Limb (tissue), 2 donors: Measurements from ENCODE around the gene ATPAF2.

Experiments used
- DNase-seq, 2 donors: peaks; one replicate each; pipeline ENCODE4 v3.0.0-alpha.2; 2016; ENCODE audit errors: extremely low spot score in 2 of 2

ATPAF2 gene

DNA sequence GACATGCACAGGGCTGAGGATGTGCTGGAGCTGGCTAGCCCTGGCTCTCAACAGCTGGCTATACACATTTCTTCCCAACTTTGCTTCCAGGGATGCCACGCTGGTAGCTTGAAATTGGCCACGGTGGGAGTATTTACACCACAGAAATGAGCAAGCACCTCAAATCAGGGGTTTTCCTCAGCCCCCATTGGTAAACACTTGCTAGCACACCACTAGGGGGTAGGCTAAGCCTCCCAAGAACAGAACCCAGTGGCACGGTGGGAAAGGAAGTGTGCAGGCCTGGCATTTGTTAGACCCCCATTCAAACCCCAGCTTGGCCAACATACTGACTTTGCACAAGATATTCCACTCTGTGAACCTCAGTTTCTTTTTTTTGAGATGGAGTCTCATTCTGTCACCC, 53.4 kb downstream of the ATPAF2 start:
- DNase-seq: no peak

DNA sequence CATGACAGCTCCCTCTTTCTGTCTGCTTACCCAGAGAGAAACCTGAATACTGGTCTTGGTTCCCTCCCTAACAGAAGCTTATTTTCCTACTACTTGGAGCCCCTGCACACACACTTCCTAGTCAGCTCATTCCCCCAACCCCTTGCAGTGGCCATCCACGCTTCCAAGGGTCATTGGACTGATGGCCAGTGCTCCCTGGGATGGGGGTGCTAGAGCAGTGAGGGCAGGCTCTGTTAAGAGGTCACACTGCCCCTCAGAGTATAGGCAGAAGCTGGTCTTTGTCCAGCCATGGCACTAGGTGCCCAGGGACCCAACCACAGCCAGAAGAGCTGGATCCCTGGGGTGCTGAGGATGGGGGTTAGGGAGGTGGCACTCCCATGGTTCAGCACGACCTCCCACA, 53.8 kb downstream of the ATPAF2 start:
- DNase-seq: no peak

DNA sequence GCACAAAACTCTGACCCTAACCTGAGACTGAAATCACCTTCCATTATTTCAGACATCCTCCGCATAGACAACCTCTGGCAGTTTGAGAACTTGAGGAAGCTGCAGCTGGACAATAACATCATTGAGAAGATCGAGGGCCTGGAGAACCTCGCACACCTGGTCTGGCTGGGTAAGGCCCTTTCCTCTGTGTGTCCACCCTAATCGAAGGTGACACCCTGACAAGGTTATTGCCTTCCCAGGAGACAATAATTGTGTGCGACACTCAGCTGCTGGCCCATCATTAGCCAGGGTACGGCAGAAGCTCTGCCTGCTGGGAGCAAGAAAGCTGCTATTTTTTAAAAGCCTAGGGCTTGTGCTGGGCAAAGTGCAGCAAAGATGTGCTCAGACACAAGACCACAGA, 55.2 kb downstream of the ATPAF2 start:
- DNase-seq: no peak

DNA sequence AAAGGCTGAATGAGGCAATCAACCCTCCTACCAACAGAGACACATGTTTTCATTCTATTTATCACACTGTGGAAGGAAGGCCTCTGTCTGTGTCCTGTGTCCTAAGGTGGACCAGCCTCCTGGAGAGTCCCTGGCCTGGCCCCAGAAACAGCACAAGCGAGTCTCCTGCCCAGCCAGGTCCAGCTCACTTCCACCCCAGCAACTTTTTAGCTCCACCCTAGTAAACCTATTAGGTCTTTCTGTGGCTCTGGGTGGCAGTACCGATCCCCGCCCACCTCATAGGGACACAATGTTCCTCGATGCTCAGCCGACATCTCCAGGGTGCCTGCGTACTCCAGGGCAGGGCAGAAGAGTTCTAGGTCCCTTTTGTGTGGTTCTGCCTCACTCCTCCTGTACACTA, 55.6 kb downstream of the ATPAF2 start:
- no peak for DNase-seq

DNA sequence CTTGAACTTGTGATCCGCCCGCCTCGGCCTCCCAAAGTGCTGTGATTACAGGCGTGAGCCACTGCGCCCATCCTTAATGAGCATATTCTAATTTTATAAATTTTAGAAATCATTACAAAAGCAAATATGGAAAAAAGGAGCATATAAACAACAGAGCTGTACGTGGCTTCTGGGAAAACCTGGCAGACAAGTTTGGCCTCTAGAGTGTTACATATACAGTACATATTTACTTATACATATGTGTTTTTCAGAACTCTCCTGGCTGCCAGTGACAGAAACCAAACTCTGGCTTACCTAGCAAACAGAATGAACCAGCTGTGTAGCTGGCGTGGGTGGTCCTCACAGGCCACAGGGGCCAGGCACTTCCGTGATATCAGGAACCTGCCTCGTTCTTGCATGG, 56.2 kb downstream of the ATPAF2 start:
- no peak for DNase-seq

DNA sequence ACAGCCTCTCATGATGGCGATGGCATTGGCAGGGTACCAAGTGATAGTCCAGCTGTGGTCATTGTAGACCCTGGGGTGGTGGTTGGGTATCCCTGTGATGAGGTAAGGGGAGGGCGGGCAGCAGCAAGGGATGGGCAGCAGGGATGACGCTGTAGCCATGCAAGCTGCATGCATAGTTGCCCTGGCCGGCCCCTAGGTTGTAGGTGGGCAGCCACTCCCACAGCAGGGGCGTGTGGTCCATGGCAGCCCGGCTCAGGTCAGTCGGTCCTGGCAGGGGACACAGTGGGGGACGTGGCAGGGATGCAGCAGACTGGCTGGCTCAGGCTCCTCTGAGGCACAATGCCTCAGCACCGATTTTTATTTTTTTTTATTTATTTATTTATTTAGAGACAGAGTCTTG, 57.6 kb downstream of the ATPAF2 start:
- DNase-seq: no peak

DNA sequence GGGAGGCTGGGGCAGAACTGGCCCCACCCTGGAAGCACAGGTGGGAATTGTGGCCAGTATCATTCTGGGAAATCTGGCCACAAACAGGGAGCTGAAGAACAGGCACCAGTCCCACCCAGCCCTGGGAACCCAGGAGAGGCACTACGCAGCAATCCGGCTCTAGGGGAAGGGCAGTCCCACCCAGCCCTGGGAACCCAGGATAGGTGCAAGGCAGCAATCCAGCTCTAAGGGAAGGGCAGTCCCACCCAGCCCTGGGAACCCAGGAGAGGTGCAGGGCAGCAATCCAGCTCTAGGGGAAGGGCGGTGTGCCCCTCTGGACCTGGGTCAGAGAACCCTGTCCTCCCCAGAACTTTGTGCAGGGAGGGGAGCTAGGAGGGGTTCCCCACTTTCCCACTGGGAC, 59.2 kb downstream of the ATPAF2 start:
- no peak for DNase-seq

DNA sequence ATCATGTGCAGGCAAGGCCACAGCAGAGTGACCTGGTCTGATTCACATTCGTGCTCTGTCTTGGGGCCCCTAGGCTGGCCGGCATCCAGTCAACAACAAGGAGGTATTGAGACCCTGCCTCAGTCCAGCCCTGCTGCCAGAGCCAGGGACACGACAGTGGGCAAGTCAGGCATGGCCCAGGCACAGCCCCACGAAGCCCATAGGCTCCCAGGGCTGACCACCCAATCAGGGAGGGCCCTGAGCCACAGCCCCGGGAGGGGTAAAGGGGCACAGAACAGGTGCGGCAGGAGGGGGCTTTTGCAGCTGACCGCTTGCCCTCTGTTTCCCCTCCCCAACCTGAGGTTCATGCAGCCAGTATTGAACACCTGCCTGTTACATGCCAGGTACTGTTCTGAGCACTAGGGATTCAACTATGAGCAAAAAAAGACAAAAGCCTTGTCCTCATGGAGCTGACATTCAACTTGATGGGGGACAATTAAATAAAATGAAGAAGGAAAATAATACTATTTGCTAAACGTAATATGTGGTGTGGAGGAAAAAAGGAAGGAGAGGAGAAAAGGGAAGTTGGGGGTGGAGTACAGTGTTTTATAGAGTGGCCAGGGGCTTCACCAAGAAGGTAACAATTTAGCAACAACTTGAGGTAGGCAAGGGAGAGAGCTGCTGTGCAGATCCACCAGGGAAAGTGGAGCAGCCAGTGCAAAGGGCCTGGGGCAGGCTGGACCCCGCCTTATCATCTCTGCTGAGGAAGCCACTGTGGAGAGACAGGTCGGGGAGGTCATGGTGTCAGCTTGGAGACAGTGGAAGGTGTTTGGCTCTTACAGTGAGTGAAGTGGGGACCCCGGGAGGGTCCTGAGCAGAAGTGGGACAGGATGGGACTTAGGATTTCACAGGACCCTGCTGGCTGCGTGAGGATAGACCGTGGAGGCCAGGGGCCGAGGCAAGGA, 60.2 kb downstream of the ATPAF2 start:
- DNase-seq: no peak

DNA sequence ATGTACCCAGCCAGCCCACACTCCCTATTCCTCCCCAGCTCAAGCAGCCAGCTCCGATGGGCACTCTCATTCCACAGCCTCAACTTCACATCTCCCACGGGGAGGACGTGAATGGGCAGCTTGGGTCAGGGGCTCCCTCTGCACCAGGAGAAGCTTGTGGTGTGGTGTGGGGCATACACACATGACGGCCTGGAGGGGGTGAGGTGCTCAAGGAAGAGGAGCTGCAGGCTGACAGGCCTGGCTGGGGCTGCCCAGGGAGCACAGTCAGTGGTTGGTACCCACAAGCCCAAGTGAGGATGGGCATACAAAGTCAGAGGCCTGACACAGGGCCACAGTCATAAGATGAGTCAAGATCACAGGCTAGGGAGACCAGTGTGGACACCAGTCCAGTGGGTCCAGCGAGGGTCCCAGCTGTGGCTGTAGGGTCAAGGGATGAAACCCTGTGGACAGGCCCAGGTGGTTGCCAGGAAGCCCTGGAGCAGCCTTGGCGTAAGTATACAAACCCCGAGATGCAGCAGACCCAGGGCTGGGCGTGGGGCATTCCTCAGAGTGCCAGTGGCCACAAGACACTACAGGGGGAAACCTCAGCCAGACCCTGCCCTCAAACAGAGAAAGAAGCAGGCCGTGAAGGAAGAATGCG, 61.9 kb downstream of the ATPAF2 start:
- DNase-seq: no peak

DNA sequence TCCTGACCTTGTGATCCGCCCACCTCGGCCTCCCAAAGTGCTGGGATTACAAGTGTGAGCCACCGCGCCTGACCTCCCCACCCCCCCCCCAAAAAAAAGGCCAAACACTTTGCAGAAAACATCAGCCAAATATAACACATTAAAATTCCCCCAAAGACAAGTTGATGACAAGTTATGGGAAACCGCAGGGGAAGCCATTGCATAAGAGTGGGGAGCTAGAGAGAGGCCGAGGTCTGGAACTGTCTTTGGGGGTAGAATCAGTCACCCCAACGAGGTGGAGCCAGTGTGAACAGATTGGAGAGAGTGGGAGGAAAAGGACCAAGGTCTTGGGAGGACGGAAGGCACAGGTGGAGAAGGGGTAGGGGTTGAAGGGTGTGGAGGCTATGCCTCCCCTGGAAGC, 63.5 kb downstream of the ATPAF2 start:
- no peak for DNase-seq

DNA sequence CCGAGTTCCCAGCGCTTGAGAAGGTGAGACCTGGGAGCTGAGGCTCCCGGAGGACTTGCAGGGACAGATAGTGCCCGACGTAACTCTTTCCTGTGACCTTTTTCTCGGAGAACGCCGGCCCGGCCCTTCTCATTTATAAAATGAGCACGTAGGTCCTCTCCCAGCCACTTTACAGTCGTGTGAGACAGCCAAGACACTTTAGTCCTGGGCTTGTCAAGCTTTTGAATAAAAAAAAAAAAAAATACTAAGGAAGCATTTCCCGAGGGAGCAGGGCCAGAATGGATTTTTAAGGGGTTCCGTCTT, 66.1 kb downstream of the ATPAF2 start:
- DNase-seq: no peak

DNA sequence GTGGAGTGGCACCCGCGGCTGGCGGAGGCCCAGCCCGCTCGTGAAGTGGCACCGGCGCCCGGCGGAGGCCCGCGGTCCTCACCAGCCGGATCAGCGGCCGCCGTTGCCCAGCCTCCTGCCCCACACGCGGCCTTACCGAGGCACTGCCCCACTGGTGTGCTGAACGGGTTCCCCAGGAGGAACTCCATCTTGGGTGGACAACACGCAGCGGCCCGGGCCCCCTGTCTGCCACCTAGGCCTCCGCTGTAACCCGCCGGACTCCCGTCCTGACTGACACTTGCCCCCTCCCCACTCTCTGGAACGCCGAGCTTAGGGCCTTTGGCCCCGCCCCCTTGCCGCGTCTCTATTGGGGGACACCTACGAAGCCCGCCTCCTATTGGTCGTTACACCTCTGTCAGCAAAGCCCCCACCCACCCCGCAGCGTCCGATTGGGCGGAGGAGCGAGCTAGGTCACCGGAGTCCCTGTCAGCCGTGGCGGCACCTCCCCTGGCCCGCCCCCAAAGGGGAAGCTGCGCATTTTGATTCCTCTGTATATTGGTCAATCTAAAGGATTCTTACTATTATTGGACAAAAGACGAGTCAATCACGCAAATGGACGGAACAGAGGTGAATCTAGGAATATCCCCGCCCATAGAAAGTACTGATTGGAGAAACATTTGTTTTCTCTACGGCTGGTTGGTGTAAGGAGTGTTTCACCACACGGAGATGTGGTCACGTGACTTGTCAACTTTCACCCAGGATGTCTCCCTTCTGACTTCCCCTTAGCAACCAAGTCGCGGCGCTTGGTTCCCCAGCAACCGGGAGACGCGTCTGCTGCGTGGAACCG, 66.6 kb downstream of the ATPAF2 start, which contains the start of the genes DRC3 and TOM1L2:
DRC3 (plus strand) TSS at position 737 of the 826 bp plus-strand sequence. CDS start 4,737 bp downstream, outside the sequence.
TOM1L2 (minus strand) TSS at position 275 of the 826 bp plus-strand sequence; CDS start at position 188, 87 bp downstream.
- peak; percentile 100 for DNase-seq

DNA sequence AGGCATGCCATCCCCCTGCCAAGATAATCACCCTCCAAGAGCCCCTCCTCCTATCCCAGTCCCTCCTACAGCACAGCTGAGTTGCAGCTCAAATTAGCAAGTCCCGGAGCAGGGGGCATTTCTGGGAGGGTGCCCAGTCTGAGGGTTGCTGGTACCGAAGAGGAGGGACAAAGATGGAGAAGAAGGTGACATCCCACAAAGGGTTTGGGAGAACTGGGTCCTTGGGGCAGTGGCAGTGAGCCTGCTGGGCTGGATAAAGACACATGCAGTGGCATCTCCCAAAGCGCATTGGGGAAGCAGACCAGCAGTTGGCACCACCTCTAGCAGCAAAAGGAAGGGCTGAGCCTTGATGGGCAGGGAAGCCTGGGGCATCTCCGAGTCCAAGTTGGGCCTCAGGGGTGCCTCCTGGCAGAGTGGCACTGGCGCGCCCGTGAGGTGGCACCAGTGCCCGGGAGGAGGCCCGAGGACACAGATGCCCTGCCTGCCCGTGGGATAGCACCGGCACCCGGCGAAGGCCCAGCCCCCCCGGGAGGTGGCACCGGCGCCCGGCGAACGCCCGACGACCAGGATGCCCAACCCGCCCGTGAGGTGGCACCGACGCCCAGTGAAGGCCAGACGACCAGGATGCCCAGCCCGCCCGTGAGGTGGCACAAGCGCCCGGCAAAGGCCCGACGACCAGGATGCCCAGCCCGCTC, 67.4 kb downstream of the ATPAF2 start:
- no peak for DNase-seq

DNA sequence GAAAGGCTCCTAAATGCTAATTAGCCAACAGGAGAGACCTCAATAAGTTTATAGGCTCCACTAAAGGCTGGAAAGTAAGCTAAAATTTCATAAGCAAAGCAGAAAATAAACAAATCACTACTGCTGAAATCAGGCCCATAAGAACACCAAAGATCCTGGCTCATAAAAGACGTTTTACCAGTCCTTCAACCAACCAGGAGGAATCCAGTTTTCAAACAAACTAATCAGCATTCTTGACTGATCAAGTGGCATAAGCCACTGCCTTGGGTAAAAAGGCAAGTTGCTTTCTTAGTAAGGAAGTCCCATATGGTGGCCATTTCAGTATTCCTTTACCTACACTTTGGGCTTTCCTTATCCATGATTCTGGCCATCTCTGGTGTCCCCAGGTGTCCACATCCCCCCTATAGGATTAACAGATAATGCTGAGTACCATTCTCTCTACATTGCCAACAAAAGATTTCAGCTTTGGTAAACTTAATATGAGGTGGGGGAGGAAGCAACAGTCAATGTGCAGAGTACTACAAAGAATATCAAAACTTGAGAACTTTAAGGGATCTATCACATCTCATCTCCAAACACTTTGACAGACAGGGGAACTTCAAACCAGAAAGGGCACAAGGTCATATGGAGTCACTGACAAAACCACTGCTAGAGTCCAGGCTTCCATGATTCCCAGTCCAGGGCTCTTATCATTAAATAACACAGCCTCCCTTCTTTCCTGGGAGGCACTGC, 68.1 kb downstream of the ATPAF2 start:
- no peak for DNase-seq
